K562 (cell line): ENCODE data around the gene UBE2Q1. TPM values are rescaled to one million over a fixed set of nuclear protein-coding genes. Genes with fewer than 3 reads are reported as not detected.

Experiments
- ATAC-seq: fragments of 200-7000 bp; cut with Tn5 transposase; 3 replicates; pipeline ENCODE4 v1.9.1; 2020; ENCODE audit warnings: moderate library complexity
- BruUV-seq: library from RNA; stranded (reverse); fragments of 400-500 nt; replicated peaks from 2 replicates; lab custom pipeline; 2021; lab: Mats Ljungman, UMichigan
- CTCF ChIA-PET: fragments of 300-600 bp; formaldehyde crosslinking; extraction: SDS; loops from one replicate; lab custom pipeline; 2021; ENCODE audit warnings: low intra/inter-chr PET ratio; lab: Yijun Ruan, JAX
- POLR2A ChIA-PET: fragments of 300-600, 350-650 bp; sonication (Branson Sonifier 250); formaldehyde crosslinking; extraction: SDS; loops from one replicate; lab custom pipeline; 2021; ENCODE audit warnings: antibody characterized with exemption, inconsistent platforms; lab: Yijun Ruan, JAX
- DNase-seq, 4 experiments: peaks; one replicate each; pipeline versions ENCODE4 v3.0.0 to v3.0.0-alpha.2; 2011 to 2018; ENCODE audit warnings: low spot score in 3 of 4, mixed read lengths in 3 of 4; ENCODE audit errors: extremely low read depth in 1 of 4
- FAIRE-seq: peaks from 2 replicates; lab custom pipeline; 2011; peaks lifted over from hg19 to GRCh38; lab: Jason Lieb, UNC
- H2AFZ ChIP-seq: 2 replicates; pipeline ENCODE4 v1.6.0; 2011; ENCODE audit warnings: low read depth, low read length, control low read depth, inconsistent platforms
- H3K27ac ChIP-seq: fragments of 200-600 bp; 3 replicates; pipeline ENCODE4 v1.8.0; 2011; ENCODE audit warnings: low read depth, mild to moderate bottlenecking, control low read depth, inconsistent platforms, low read length, moderate library complexity, mixed read lengths; ENCODE audit errors: extremely low read depth
- H3K27me3 ChIP-seq, 2 experiments: fragments of 300-600 bp in 1 of 2; 2 replicates in 1 of 2; 3 replicates in 1 of 2; pipeline versions ENCODE4 v1.6.0 to v1.8.0; 2011; ENCODE audit warnings: inconsistent platforms in 2 of 2, low read length in 2 of 2, mild to moderate bottlenecking in 1 of 2, mixed read lengths in 1 of 2, moderate library complexity in 1 of 2; ENCODE audit not compliant: control insufficient read depth in 2 of 2, insufficient read depth in 2 of 2
- H3K36me3 ChIP-seq: fragments of 300-600 bp; 3 replicates; pipeline ENCODE4 v1.8.0; 2011; ENCODE audit warnings: mild to moderate bottlenecking, low read length, inconsistent platforms; ENCODE audit not compliant: control insufficient read depth, insufficient read depth
- H3K4me1 ChIP-seq, 2 experiments: fragments of 200-600 bp in 1 of 2; replicated peaks in 1 of 2; 2 replicates in 1 of 2; 3 replicates in 1 of 2; pipeline versions ENCODE4 v1.5.1 to v1.8.0; 2011; ENCODE audit warnings: inconsistent platforms in 2 of 2, low read length in 2 of 2, mild to moderate bottlenecking in 1 of 2, mixed read lengths in 1 of 2, moderate library complexity in 1 of 2; ENCODE audit not compliant: control insufficient read depth in 2 of 2, insufficient read depth in 2 of 2
- H3K4me2 ChIP-seq: 2 replicates; pipeline ENCODE4 v1.6.1; 2011; ENCODE audit warnings: low read length, control low read depth, inconsistent platforms, mixed read lengths; ENCODE audit not compliant: insufficient read depth
- H3K4me3 ChIP-seq: fragments of 200-600 bp; sonication (generic), shearing (Covaris generic); 2 replicates; pipeline ENCODE4 v1.5.1; 2016; ENCODE audit warnings: control low read depth, inconsistent platforms
- H3K79me2 ChIP-seq: fragments of 200-600 bp; 3 replicates; pipeline ENCODE4 v1.8.0; 2011; ENCODE audit warnings: low read length, inconsistent platforms; ENCODE audit not compliant: control insufficient read depth, insufficient read depth
- H3K9ac ChIP-seq, 2 experiments: 2 replicates each; pipeline versions ENCODE4 v1.6.0 to v1.6.1; 2011; ENCODE audit warnings: low read depth in 2 of 2, low read length in 2 of 2, control low read depth in 1 of 2, inconsistent platforms in 1 of 2, mild to moderate bottlenecking in 1 of 2, mixed read lengths in 1 of 2; ENCODE audit not compliant: insufficient read depth in 1 of 2
- H3K9me1 ChIP-seq: one replicate; pipeline ENCODE4 v1.6.0; 2011; ENCODE audit warnings: inconsistent platforms, mild to moderate bottlenecking, low read length, moderate library complexity; ENCODE audit not compliant: control insufficient read depth, insufficient read depth
- H3K9me3 ChIP-seq: replicated peaks from 2 replicates; pipeline ENCODE4 v1.5.1; 2011; ENCODE audit warnings: low read depth, low read length, inconsistent platforms; ENCODE audit not compliant: control insufficient read depth, insufficient read depth
- H4K20me1 ChIP-seq: replicated peaks from 2 replicates; pipeline ENCODE4 v1.6.1; 2011; ENCODE audit warnings: low read length, inconsistent platforms, mixed read lengths; ENCODE audit not compliant: control insufficient read depth, insufficient read depth
- CEBPB ChIP-seq: fragments of 450-650 bp; IDR thresholded peaks from 2 replicates; pipeline ENCODE4 v1.6.1; 2016; ENCODE audit warnings: missing genetic modification characterization, missing compliant biosample characterization
- MTF1 ChIP-seq: fragments of 250-450 bp; sonication (Bioruptor Pico); IDR thresholded peaks from 2 replicates; pipeline ENCODE4 v1.9.0; 2021; ENCODE audit warnings: moderate library complexity, mild to moderate bottlenecking, inconsistent platforms, borderline replicate concordance
- NR2F6 ChIP-seq: fragments of 450-650 bp; formaldehyde crosslinking; IDR thresholded peaks from 2 replicates; pipeline ENCODE4 v1.4.0; 2020; ENCODE audit warnings: mild to moderate bottlenecking
- ZNF232 ChIP-seq: sonication (generic); formaldehyde crosslinking; IDR thresholded peaks from 2 replicates; pipeline ENCODE4 v1.8.0; 2022; ENCODE audit warnings: mild to moderate bottlenecking, missing genetic modification reagents
- WGBS: fragments of 100-300 bp; shearing (Covaris generic); methylation state at CpG from one replicate; pipeline ENCODE4 v1.1.6; 2016; ENCODE audit warnings: low coverage, mixed read lengths; ENCODE audit not compliant: insufficient coverage; ENCODE audit errors: missing lambda C conversion rate; 5-methylcytosine and 5-hydroxymethylcytosine counted together
- in situ Hi-C: fragments of 300-500 bp; cut with MboI; formaldehyde crosslinking; loops from 4 replicates; pipeline ENCODE4 v1.15.0; 2018; ENCODE audit warnings: inconsistent platforms, mixed read lengths
- intact Hi-C: fragments of 100-400 bp; cut with micrococcal nuclease; formaldehyde crosslinking; loops from 2 replicates; pipeline ENCODE4 v1.14.2; 2022
- polyA plus RNA-seq, 8 experiments: library from polyadenylated mRNA; depleted of rRNA in 4 of 8; stranded (reverse) in 5 of 8; unstranded in 3 of 8; fragments of >200 nt; fragmentation: Nextera tagmentation in 2 of 8; fragmentation: Illumina TruSeq in 1 of 8; extraction: Ambion mirVana in 2 of 8; extraction: Trizol in 1 of 8; gene quantifications; 2 replicates each; pipeline versions ENCODE4 v1.2.1 to v1.2.3, GENCODE V29; 2011 to 2014; ENCODE audit warnings: inconsistent platforms in 1 of 8, missing spikeins in 1 of 8
- total RNA-seq, 7 experiments: library from RNA; depleted of rRNA in 6 of 7; stranded (reverse); fragments of >200 nt in 6 of 7; fragmentation: Illumina TruSeq in 2 of 7; extraction: Trizol in 2 of 7; gene quantifications; 2 replicates each; pipeline versions ENCODE4 v1.2.1 to v1.2.3, GENCODE V29; 2011 to 2021; ENCODE audit warnings: low replicate concordance in 1 of 7
- TF ChIP-seq, protein P1 (sequence below): fragments of 200-400 bp; formaldehyde crosslinking; IDR thresholded peaks from 2 replicates; pipeline ENCODE4 v1.6.1; 2017; ENCODE audit warnings: mild to moderate bottlenecking, low read depth, low read length, moderate library complexity

Gene UBE2Q1
- total and polyA plus RNA-seq, 9 of the 15 experiments (the other 6 are each of a cell fraction or from before 2014, with no cell fraction given), result 8.0 to 58.8 (median 27.6) TPM

- no peak overlapping the region for H3K27ac ChIP-seq
- POLR2A ChIA-PET, result interaction anchor here (0.6 to 1.1 kb wide), 2 partner anchors 11 to 20 kb away, joined by 3 read pairs; no protein-coding TSS in a partner anchor
- no TSS peak for BruUV-seq
- intact Hi-C loops (no loop called here), in situ Hi-C loops (no loop called here)
- no peaks in the 10 kb centered on the region for H3K36me3 ChIP-seq
- peaks cover 24 to 56% of the 10 kb centered on the region in 2 experiments; a peak in 4 of 5 replicates for H3K27me3 ChIP-seq
- peak; percentile 46 for FAIRE-seq
- TF ChIP-seq, protein P1, sequence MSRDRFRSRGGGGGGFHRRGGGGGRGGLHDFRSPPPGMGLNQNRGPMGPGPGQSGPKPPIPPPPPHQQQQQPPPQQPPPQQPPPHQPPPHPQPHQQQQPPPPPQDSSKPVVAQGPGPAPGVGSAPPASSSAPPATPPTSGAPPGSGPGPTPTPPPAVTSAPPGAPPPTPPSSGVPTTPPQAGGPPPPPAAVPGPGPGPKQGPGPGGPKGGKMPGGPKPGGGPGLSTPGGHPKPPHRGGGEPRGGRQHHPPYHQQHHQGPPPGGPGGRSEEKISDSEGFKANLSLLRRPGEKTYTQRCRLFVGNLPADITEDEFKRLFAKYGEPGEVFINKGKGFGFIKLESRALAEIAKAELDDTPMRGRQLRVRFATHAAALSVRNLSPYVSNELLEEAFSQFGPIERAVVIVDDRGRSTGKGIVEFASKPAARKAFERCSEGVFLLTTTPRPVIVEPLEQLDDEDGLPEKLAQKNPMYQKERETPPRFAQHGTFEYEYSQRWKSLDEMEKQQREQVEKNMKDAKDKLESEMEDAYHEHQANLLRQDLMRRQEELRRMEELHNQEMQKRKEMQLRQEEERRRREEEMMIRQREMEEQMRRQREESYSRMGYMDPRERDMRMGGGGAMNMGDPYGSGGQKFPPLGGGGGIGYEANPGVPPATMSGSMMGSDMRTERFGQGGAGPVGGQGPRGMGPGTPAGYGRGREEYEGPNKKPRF, result no peak
- TF ChIP-seq ZNF232 (CRISPR knock-in tag), result no peak
- TF ChIP-seq MTF1, result no peak
- TF ChIP-seq CEBPB, result no peak
- TF ChIP-seq NR2F6 (CRISPR knock-in tag), result no peak
- H4K20me1 ChIP-seq, result peaks cover 18% of the 10 kb centered on the region
- H3K4me1 ChIP-seq, result peaks cover 0 to 9% of the 10 kb centered on the region in 2 experiments; a peak in 2 of 5 replicates
- CTCF ChIA-PET, result no interaction called here
- ATAC-seq, result no peak
- DNase-seq, result no peak
- H3K4me3 ChIP-seq, result no peak overlapping the region
- no peak overlapping the region for H2AFZ ChIP-seq
- no peak overlapping the region for H3K4me2 ChIP-seq
- no peaks in the 10 kb centered on the region for H3K9me1 ChIP-seq
- no peak overlapping the region for H3K9ac ChIP-seq
- no peaks in the 10 kb centered on the region for H3K9me3 ChIP-seq
- WGBS, result 0% methylated on average over 3 of the region's 3 CpGs
- H3K79me2 ChIP-seq, result no peaks in the 10 kb centered on the region
These were observed 14.7 kb upstream of the UBE2Q1 start for GRCh38 chr1:154573168-154573510.
